RWPE2 (cell line): Measurements from ENCODE around the gene GPR33.

Source experiments
- ATAC-seq: fragments of 200-7000 bp; cut with Tn5 transposase; 3 replicates; pipeline ENCODE4 v1.9.1; 2021; ENCODE audit warnings: low read depth
- DNase-seq: peaks from one replicate; pipeline ENCODE4 v3.0.0-alpha.2; 2020; ENCODE audit warnings: low spot score
- H3K27ac ChIP-seq: fragments of 450-650 bp; 2 replicates; pipeline ENCODE4 v1.5.1; 2017; ENCODE audit warnings: mild to moderate bottlenecking; ENCODE audit not compliant: poor library complexity, severe bottlenecking
- H3K27me3 ChIP-seq: fragments of 250-450 bp; sonication (Bioruptor Pico); 2 replicates; pipeline ENCODE4 v1.5.1; 2021; ENCODE audit warnings: mild to moderate bottlenecking, moderate library complexity; ENCODE audit not compliant: insufficient read depth, poor library complexity, severe bottlenecking
- H3K36me3 ChIP-seq: fragments of 250-450 bp; sonication (Bioruptor Pico); 2 replicates; pipeline ENCODE4 v1.5.1; 2020; ENCODE audit warnings: low read depth, mild to moderate bottlenecking, moderate library complexity
- H3K4me1 ChIP-seq: fragments of 250-450 bp; sonication (Bioruptor Pico); 2 replicates; pipeline ENCODE4 v1.5.1; 2021; ENCODE audit warnings: mild to moderate bottlenecking, moderate library complexity; ENCODE audit not compliant: insufficient read depth, poor library complexity, severe bottlenecking
- H3K4me3 ChIP-seq: fragments of 250-450 bp; sonication (Bioruptor Pico); 2 replicates; pipeline ENCODE4 v1.5.1; 2021; ENCODE audit warnings: mild to moderate bottlenecking, moderate library complexity; ENCODE audit not compliant: severe bottlenecking
- H3K9me3 ChIP-seq: fragments of 250-450 bp; sonication (Bioruptor Pico); 2 replicates; pipeline ENCODE4 v1.5.1; 2021; ENCODE audit warnings: mild to moderate bottlenecking, moderate library complexity; ENCODE audit not compliant: severe bottlenecking
- TF ChIP-seq, protein P1 (sequence below): fragments of 450-650 bp; IDR thresholded peaks from one replicate; pipeline ENCODE4 v1.5.1; 2017; ENCODE audit warnings: mild to moderate bottlenecking, moderate library complexity; ENCODE audit not compliant: poor library complexity, severe bottlenecking

The GPR33 gene

DNA sequence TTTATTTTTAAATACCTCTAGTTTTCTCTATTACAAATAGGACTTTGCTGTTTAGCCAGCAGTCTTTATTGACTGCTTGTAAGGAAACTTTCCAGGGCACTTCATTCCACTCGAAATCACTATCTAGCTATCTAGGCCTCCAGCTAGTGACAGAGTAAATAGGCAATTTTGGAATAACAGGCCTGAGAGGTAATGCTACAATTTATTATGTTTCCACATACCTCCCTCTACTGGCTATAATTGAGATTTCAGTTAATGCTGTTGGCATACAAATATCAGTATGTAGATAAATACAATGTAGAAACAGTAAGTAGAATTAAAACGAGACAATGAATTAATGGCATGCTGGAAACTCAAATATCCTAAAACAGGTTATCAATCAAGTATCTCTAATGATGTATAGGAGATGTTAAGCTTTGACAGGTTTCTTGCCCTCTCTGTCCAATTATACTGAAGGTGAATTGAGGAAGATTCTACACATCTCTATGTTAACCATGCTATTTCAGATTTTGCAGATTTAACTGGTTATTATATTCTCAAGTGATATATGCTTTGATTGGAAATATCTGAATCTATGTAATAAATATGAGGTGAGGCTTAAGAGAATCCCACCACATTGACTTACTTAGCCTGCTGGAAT lies 37.7 kb downstream of the GPR33 start:
- DNase-seq (no peak), ATAC-seq (peak; percentile 72)
- H3K36me3 ChIP-seq = peaks cover 54% of the 10 kb centered on the region

DNA sequence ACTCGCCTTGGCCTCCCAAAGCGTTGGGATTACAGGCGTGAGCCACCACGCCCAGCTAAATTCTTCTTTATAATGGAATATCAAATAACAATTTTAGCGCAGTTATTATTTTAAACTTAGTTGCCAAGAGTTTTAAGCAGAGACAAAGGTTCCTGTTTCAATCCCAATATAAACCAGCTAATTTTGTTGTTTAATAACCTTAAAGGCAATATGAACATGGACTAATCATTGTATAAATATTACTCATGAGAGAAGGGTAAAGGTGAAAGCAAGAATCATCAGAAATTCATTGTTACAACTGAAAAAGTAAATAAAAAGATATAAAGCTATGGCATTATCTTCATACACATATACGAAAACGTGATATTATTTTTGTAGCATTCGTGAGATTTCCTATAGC lies 38.7 kb downstream of the GPR33 start:
- H3K27me3 ChIP-seq = no peaks in the 10 kb centered on the region
- no peaks in the 10 kb centered on the region for H3K9me3 ChIP-seq
- DNase-seq (no peak), ATAC-seq (no peak)
- no peaks in the 10 kb centered on the region for H3K4me1 ChIP-seq
- no peak overlapping the region for H3K4me3 ChIP-seq
- TF ChIP-seq, protein P1, sequence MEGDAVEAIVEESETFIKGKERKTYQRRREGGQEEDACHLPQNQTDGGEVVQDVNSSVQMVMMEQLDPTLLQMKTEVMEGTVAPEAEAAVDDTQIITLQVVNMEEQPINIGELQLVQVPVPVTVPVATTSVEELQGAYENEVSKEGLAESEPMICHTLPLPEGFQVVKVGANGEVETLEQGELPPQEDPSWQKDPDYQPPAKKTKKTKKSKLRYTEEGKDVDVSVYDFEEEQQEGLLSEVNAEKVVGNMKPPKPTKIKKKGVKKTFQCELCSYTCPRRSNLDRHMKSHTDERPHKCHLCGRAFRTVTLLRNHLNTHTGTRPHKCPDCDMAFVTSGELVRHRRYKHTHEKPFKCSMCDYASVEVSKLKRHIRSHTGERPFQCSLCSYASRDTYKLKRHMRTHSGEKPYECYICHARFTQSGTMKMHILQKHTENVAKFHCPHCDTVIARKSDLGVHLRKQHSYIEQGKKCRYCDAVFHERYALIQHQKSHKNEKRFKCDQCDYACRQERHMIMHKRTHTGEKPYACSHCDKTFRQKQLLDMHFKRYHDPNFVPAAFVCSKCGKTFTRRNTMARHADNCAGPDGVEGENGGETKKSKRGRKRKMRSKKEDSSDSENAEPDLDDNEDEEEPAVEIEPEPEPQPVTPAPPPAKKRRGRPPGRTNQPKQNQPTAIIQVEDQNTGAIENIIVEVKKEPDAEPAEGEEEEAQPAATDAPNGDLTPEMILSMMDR = no peak
- no peak overlapping the region for H3K27ac ChIP-seq
- H3K36me3 ChIP-seq = peaks cover 54% of the 10 kb centered on the region

More for the DNA sequence above, 37.7 kb downstream of the GPR33 start:
- Histone ChIP-seq H3K27ac (no peak overlapping the region), H3K4me3 (no peak overlapping the region), H3K4me1 (peaks cover 4% of the 10 kb centered on the region), H3K27me3 (no peaks in the 10 kb centered on the region), H3K9me3 (no peaks in the 10 kb centered on the region)
- TF ChIP-seq, protein P1 = peak; percentile 84

DNA sequence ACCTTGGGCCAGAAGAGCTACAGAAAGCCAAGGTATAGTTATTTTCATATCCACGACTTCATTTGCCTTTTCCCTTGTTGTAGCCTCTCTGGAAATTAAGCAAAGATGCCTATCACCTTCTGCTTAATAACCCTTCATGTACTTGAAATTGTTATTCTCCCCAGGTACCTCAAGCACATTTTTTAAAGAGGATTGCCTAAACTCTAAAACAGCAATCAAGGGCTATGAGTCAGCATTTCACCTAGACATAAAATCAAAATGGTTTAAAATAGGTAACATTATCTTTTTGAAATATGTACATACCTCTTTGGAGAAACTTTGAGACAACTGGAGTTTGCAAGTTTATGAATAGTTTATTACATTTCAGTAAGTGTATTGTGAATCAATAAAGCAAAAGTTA lies 42.1 kb downstream of the GPR33 start:
- no peak for DNase-seq
- H3K9me3 ChIP-seq = no peaks in the 10 kb centered on the region
- no peaks in the 10 kb centered on the region for H3K27me3 ChIP-seq
- no peak for ATAC-seq
- TF ChIP-seq, protein P1 = no peak
- H3K4me3 ChIP-seq = no peak overlapping the region
- H3K27ac ChIP-seq = no peak overlapping the region
- H3K36me3 ChIP-seq = peaks cover 36% of the 10 kb centered on the region
- peaks cover 8% of the 10 kb centered on the region for H3K4me1 ChIP-seq

DNA sequence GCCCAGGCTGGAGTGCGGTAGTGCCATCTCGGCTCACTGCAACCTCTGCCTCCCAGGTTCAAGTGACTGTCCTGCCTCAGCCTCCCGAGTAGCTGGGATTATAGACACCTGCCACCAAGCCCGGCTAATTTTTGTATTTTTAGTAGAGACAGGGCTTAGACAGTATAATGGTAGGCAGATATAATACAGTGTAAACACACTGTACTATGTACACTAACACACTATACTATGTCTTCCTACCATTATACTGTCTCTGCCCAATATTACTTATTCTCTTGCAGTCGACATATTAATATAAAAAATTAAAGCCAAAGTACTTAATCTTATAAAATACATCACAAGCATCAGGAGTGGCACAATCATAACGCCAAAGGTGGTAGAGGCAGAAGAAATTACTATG lies 45.6 kb downstream of the GPR33 start:
- peaks cover 8% of the 10 kb centered on the region for H3K36me3 ChIP-seq
- H3K9me3 ChIP-seq = no peaks in the 10 kb centered on the region
- TF ChIP-seq, protein P1 = no peak
- no peak overlapping the region for H3K4me3 ChIP-seq
- H3K27me3 ChIP-seq = no peaks in the 10 kb centered on the region
- ATAC-seq (no peak), DNase-seq (no peak)
- H3K27ac ChIP-seq = peak overlapping the region; percentile 2
- peaks cover 8% of the 10 kb centered on the region for H3K4me1 ChIP-seq
